Measurements from ENCODE around the gene ACR.

ACR gene

GRCh38 chr22:50737728-50738648, at the start of gene ACR:
Gene ACR, plus strand, starts transcription at chr22:50738204. Its CDS starts 32 bp downstream, at chr22:50738236.
- DNase-seq (ENCODE audit: low spot score), result no peak

- DNase-seq (ENCODE audit: low spot score), result peak; percentile 3
These were observed 49.6 kb upstream of the ACR start for GRCh38 chr22:50688448-50688847.

DNA sequence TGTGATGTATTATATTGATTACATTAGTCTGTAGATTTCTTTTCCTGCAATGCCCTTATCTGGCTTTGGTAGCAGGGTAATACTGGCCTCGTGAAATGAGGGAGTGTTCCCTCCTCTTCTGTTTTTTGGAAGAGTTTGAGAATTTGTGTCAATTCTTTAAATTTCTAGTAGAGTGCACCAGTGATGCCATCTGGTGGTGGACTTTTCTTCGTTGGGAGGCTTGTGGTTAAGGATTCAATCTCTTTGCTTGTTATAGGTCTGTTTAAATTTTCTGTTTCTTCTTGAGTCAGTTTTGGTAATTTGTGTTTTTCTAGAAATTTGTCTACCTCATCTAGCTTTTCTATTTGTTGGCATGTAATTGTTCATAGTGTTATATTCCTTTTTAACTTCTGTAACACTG, 46.5 kb upstream of the ACR start:
- DNase-seq (ENCODE audit: low spot score), result no peak

DNA sequence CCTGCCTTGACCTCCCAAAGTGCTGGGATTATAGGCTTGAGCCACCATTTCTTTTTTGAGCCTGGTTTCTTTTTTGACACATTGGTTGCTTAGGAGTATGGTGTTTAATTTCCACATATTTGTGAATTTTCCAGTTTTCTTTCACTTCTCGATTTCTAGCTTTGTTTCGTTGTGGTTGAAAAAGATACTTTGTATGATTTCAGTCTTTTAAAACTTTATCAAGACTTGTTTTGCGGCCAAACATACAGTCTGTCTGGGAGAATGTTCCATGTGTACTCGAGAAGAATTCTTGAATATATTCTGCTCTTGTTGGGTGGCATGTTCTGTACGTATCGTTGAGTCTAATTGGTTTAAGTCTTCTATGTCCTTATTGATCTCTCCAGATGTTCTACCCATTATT, 44.5 kb upstream of the ACR start:
- no peak for DNase-seq (ENCODE audit: low spot score)

DNA sequence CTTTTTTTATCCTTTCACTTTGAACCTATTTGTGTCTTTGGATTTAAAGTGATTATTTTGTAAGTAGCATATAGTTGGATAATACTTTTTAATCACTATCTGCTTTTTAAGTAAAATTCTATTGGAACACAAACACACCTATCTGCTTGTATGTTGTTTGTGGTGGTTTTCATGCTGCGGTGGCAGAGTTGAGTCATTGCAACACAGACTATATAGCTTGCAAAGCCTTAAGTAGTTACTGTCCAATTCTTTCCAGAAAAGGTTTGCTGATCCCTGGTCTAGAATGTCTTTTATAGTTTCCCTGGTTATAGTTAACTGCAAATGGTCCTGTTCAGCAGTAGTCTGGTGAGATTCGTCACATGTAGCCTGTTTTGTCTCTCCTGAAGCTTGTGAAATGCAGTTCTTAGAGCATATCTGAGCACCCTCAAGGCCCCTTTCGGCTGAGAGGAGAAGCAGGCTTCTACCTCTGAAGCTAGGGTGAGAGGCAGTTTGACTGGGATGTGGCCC, 43.9 kb upstream of the ACR start:
- DNase-seq (ENCODE audit: low spot score), result no peak

DNA sequence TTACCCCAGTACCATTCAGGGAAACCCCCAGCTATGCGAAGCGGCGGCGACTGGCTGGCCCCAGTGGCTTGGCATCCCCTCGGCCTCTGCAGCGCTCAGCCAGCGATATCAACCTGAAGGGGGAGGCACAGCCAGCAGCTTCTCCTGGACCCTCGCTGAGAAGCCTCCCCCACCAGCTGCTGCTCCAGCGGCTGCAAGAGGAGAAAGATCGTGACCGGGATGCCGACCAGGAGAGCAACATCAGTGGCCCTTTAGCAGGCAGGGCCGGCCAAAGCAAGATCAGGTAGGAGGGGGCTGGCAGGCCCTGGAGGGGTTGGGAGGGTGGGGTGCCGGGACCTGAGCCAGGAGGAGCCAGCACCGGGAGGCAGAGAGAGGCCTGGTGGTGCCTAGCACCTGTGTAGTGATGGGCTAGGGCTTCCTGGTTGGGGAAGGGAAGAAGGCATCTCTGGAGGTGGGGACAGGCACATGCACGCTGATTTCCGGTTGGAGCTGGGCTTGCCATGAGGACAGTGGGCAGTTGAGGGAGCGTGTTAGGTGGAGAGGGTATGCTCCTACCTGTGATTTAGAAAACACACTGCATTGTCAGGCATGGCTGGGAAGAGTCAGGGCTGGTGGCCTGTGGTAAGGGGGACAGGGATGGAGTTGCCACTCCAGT, 43.1 kb upstream of the ACR start:
- no peak for DNase-seq (ENCODE audit: low spot score)

- DNase-seq (ENCODE audit: low spot score), result no peak
These were observed 42.4 kb upstream of the ACR start for GRCh38 chr22:50695421-50696250.

DNA sequence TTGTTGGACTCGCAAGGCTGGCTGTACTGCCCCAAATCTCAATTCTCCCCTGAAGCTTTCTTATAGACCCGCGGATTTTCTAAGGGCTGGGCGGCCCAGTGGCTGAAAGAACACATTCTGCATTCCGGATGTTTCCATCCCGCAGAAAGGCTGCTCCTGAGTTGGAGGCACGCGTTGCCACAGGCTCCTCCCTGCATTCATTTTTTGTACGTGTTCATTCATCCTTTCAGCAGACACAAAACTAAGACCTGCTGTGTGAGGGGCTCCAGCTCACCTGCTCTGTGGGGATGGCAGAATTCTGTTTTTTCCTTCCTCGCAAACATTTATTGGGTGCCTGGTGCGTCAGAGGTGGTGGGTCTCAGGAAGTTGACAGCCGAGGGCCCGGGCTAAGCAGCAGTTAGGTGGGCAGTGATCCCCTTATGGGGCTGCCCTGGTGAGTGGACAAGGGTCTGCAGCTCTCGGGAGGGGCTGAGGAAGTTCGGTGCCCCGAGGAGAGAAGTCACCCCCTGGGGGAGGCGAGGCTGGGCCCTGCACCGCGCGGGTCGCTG, 41.7 kb upstream of the ACR start:
- no peak for DNase-seq (ENCODE audit: low spot score)

GRCh38 chr22:50696799-50697561, 41.0 kb upstream of the ACR start:
- DNase-seq (ENCODE audit: low spot score), result peak; percentile 88

GRCh38 chr22:50697667-50698506, 40.1 kb upstream of the ACR start:
- DNase-seq (ENCODE audit: low spot score), result no peak

DNA sequence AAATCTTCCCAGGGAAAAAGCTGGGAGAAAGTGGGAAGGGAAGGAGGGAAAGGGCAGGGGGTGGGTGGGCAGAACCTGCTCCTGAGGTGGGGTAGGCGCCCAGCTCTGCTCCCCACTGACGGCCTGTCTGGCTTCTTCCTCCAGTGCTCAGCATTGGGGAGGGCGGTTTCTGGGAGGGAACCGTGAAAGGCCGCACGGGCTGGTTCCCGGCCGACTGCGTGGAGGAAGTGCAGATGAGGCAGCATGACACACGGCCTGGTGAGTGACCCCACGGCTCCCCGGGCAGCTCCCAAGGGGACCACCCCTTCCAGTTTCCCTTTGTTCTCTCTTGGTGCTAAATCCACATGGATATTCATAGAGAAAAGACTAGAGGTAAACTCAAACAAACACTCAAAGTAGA, 39.5 kb upstream of the ACR start:
- DNase-seq (ENCODE audit: low spot score), result no peak

DNA sequence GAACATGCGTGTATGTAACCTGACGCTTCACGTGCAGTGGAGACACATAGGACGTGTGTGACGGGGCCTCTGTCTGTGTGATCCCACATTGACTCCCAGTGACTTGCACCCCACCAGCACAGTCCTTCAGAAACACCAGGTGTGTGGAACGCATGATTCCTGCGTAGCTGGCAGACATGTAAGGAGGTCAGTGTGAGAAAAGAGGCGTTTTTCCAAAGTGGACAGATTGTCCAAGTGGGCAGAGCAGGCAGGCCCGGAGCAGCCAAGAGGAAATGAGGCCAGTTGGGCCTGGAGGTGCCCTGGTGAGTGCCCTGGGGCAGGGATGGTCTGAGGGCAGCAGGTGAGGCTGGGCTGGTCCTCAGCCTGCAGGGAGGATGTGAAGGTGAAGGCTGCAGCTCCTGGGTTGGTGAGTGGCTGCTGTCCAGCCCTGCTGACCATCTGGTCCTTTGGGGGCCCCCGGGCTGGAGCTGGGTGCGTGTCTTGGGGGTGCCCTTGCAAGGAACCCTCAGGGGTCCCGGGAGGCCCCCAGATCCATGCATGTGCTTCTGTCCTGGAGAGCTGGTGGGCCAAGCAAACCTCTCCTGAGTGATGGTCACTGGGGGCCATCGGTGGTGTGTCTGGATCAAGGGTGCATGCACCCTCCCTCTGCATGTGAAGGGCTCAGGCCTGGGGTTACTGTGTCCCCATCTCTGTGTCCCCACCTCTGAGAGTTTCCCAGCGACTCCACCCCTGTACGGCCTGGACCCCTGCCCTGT, 38.8 kb upstream of the ACR start:
- DNase-seq (ENCODE audit: low spot score), result no peak

DNA sequence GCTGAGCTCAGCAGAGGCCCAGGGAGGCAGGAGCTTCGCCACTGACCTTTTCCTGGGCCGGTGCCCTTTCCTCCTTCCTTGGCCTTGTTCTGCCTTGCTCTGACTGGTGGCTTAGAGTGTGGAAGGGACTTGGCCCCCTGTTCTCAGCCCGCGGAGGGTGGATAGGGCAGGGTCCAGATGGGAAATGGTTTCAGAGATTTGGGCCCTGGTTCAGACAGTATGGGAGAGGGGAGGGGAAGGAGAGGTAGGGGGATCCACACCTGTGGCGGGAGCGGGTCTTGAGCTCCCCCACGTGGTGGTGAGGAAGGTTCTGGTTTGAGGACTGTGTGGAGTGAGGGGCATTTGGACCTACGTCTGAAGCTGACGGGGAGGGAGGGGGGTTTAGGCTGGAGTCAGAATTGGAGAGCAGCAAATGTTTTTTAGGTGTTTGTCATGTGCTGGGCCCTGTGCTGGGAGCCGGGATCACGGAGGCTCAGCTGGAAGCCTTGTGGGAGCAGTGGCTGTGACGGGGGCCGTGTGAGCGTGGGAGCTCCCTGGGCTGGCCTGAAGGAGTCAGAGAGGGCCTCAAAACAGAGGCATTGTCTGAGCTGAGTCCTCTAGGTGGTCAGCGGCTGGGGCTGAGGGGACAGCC, 38.1 kb upstream of the ACR start:
- peak; percentile 78 for DNase-seq (ENCODE audit: low spot score)

DNA sequence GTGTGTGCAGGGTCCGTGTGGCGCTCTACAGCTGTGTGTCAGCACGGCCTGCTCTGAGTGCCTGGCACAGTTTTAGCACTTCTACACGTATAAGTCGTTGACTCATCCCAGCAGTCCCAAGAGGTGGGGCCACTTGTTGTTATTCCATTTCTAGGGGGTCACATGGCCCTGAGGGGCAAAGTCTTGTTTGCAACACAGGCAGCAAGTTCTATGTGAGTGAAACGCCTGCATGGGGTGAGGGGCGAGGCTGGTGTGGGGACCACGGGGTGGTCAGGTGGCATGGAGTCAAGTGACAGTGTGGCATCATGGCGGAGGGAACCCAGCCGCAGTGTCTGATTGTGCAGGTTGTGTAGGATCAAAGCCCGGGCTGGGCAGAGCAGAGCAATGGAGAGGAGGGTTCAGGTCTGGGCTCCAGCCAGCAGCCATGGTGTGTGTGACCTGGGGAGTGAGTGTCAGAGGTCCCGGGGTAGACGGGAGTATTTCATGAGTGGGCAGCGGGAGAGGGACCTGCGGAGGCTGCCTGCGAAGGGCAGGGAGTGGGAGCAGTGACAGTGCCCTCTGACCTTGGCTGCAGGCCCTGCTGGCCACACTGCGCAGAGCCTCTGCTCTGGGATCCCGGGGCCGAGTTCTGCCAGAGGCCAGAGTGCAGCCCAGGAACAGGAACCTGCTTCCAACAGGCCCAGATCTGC, 37.5 kb upstream of the ACR start:
- DNase-seq (ENCODE audit: low spot score), result no peak

- no peak for DNase-seq (ENCODE audit: low spot score)
These were observed 37.0 kb upstream of the ACR start for GRCh38 chr22:50701076-50701419.

- no peak for DNase-seq (ENCODE audit: low spot score)
These were observed 36.4 kb upstream of the ACR start for GRCh38 chr22:50701428-50702154.

DNA sequence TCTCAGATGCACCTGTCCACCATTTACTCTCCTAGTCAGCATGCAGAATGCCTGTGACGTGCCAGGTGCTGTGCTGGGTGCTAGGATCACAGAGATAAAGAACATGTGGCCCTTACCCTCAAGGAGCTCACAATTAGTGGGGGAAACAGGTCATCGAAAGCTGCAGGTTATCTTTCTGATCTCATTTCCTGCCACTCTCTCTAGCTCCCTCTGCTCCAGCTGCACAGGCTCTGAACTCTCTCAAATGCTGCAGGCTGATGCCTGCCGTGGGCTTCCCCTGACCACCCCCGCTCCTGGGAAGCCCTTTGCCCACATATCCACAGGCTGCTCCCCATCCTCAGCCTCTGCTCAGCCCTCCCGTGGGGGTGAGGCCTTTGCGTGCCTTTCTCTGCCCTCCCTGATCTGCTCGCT, 35.7 kb upstream of the ACR start:
- no peak for DNase-seq (ENCODE audit: low spot score)
